A549 (cell line): ENCODE data around the gene TXNDC2. TPM values are rescaled to one million over a fixed set of nuclear protein-coding genes. Genes with fewer than 3 reads are reported as not detected.

ENCODE experiments used
- ATAC-seq, 2 experiments: fragments of 200-7000 bp in 1 of 2; fragments of >200 bp in 1 of 2; cut with Nextera tagmentation in 1 of 2; cut with Tn5 transposase in 1 of 2; 3 replicates each; pipeline versions ENCODE4 v1.8.0 to v1.9.1; 2018 to 2020; ENCODE audit warnings: mild to moderate bottlenecking in 1 of 2, moderate library complexity in 1 of 2
- CTCF ChIA-PET: fragments of 300-600 bp; sonication (Branson Sonifier 250); formaldehyde crosslinking; extraction: SDS; loops from one replicate; lab custom pipeline; 2021; ENCODE audit warnings: antibody characterized with exemption, inconsistent platforms; lab: Yijun Ruan, JAX
- POLR2A ChIA-PET: fragments of 350-600 bp; formaldehyde crosslinking; extraction: SDS; loops from one replicate; lab custom pipeline; 2021; ENCODE audit warnings: antibody characterized with exemption, inconsistent platforms; lab: Yijun Ruan, JAX
- DNase-seq, 2 experiments: peaks; one replicate each; pipeline versions ENCODE4 v3.0.0 to v3.0.0-alpha.2; 2011 to 2016; ENCODE audit warnings: low read depth in 1 of 2, low spot score in 1 of 2
- FAIRE-seq: peaks from 2 replicates; lab custom pipeline; 2011; peaks lifted over from hg19 to GRCh38; lab: Jason Lieb, UNC
- H3K27ac ChIP-seq, 2 experiments: fragments of >200 bp; sonication (Bioruptor Twin); formaldehyde crosslinking; 3 replicates each; pipeline ENCODE4 v1.5.1; 2016 to 2017
- H3K4me1 ChIP-seq: fragments of >200 bp; sonication (Bioruptor Twin); formaldehyde crosslinking; 3 replicates; pipeline ENCODE4 v1.6.1; 2016
- H3K4me2 ChIP-seq: fragments of >200 bp; sonication (Bioruptor Twin); formaldehyde crosslinking; 3 replicates; pipeline ENCODE4 v1.6.1; 2016
- H3K4me3 ChIP-seq: fragments of >200 bp; sonication (Bioruptor Twin); formaldehyde crosslinking; 3 replicates; pipeline ENCODE4 v1.5.1; 2016
- H3K9me3 ChIP-seq: fragments of >200 bp; sonication (Bioruptor Twin); formaldehyde crosslinking; 3 replicates; pipeline ENCODE4 v1.6.1; 2016
- BHLHE40 ChIP-seq: IDR thresholded peaks from 2 replicates; pipeline ENCODE4 v1.6.1; 2012; ENCODE audit warnings: low read depth, low read length, inconsistent platforms
- CBX2 ChIP-seq: fragments of 200-600 bp; sonication (generic); IDR thresholded peaks from 2 replicates; pipeline ENCODE4 v1.6.1; 2016; ENCODE audit warnings: low read depth, mild to moderate bottlenecking, borderline replicate concordance
- CBX8 ChIP-seq: fragments of 200-600 bp; sonication (generic); IDR thresholded peaks from 2 replicates; pipeline ENCODE4 v1.6.1; 2016
- CHD4 ChIP-seq: fragments of 200-600 bp; sonication (generic); IDR thresholded peaks from 2 replicates; pipeline ENCODE4 v1.6.1; 2016; ENCODE audit warnings: antibody characterized with exemption, mild to moderate bottlenecking, borderline replicate concordance
- CTCF ChIP-seq: fragments of >200 bp; sonication (Bioruptor Twin); formaldehyde crosslinking; IDR thresholded peaks from 3 replicates; pipeline ENCODE4 v1.5.1; 2016
- EHF ChIP-seq: fragments of 250-450 bp; sonication (Bioruptor Pico); IDR thresholded peaks from 2 replicates; pipeline ENCODE4 v1.5.0; 2020; ENCODE audit warnings: mild to moderate bottlenecking
- ELK1 ChIP-seq: fragments of 150-350 bp; IDR thresholded peaks from 2 replicates; pipeline ENCODE4 v1.6.1; 2014; ENCODE audit warnings: low read depth, mild to moderate bottlenecking, low read length
- ESRRA ChIP-seq: fragments of 150-350 bp; IDR thresholded peaks from 2 replicates; pipeline ENCODE4 v1.6.1; 2014; ENCODE audit warnings: mild to moderate bottlenecking, low read length, borderline replicate concordance
- FOSL2 ChIP-seq, 2 experiments: fragments of 450-650 bp in 1 of 2; fragments of >200 bp in 1 of 2; sonication (Bioruptor Twin) in 1 of 2; formaldehyde crosslinking; IDR thresholded peaks; 2 replicates each; pipeline versions ENCODE4 v1.5.0 to v1.6.1; 2016 to 2020; ENCODE audit warnings: mild to moderate bottlenecking in 1 of 2, moderate library complexity in 1 of 2
- FOXS1 ChIP-seq: fragments of 250-450 bp; sonication (Bioruptor Pico); IDR thresholded peaks from 2 replicates; pipeline ENCODE4 v1.5.0; 2020; ENCODE audit warnings: mild to moderate bottlenecking, moderate library complexity
- GATA3 ChIP-seq: IDR thresholded peaks from 2 replicates; pipeline ENCODE4 v1.6.1; 2012; ENCODE audit warnings: borderline replicate concordance
- HES2 ChIP-seq: fragments of >200 bp; sonication (Bioruptor Twin); formaldehyde crosslinking; IDR thresholded peaks from 2 replicates; pipeline ENCODE4 v1.6.1; 2016
- HMGXB4 ChIP-seq: fragments of 250-450 bp; sonication (Bioruptor Pico); IDR thresholded peaks from 2 replicates; pipeline ENCODE4 v1.5.0; 2021; ENCODE audit warnings: mild to moderate bottlenecking, moderate library complexity, borderline replicate concordance
- HOXA7 ChIP-seq: fragments of 250-450 bp; sonication (Bioruptor Pico); IDR thresholded peaks from 2 replicates; pipeline ENCODE4 v1.5.0; 2020; ENCODE audit warnings: mild to moderate bottlenecking, moderate library complexity
- JUN ChIP-seq, 2 experiments: fragments of >200 bp; sonication (Bioruptor Twin); formaldehyde crosslinking; IDR thresholded peaks; 2 replicates in 1 of 2; 3 replicates in 1 of 2; pipeline ENCODE4 v1.6.1; 2016 to 2017
- JUNB ChIP-seq: fragments of >200 bp; sonication (Bioruptor Twin); formaldehyde crosslinking; IDR thresholded peaks from 2 replicates; pipeline ENCODE4 v1.6.1; 2016
- MYC ChIP-seq: IDR thresholded peaks from 2 replicates; pipeline ENCODE4 v1.6.1; 2012; ENCODE audit warnings: mild to moderate bottlenecking, inconsistent platforms, low read length, improper control_type of control experiment, borderline replicate concordance
- POLR2AphosphoS2 ChIP-seq: conservative IDR thresholded peaks from 2 replicates; pipeline ENCODE4 v1.6.1; 2012; ENCODE audit warnings: low read length, improper control_type of control experiment, inconsistent platforms
- RAD21 ChIP-seq, 2 experiments: fragments of >200 bp in 1 of 2; sonication (Bioruptor Twin) in 1 of 2; formaldehyde crosslinking in 1 of 2; IDR thresholded peaks in 1 of 2; conservative IDR thresholded peaks in 1 of 2; 2 replicates in 1 of 2; 3 replicates in 1 of 2; pipeline ENCODE4 v1.6.1; 2012 to 2018; ENCODE audit warnings: inconsistent platforms in 1 of 2
- RCOR1 ChIP-seq: fragments of 150-350 bp; IDR thresholded peaks from 2 replicates; pipeline ENCODE4 v1.6.1; 2014; ENCODE audit warnings: antibody characterized with exemption, low read length, low read depth
- RFX5 ChIP-seq: fragments of 450-650 bp; IDR thresholded peaks from 2 replicates; pipeline ENCODE4 v1.7.1; 2014; ENCODE audit warnings: antibody characterized with exemption, mild to moderate bottlenecking, moderate library complexity
- TFCP2L1 ChIP-seq: fragments of 250-450 bp; sonication (Bioruptor Pico); IDR thresholded peaks from 2 replicates; pipeline ENCODE4 v1.5.0; 2021; ENCODE audit warnings: mild to moderate bottlenecking
- USF2 ChIP-seq: fragments of 450-650 bp; IDR thresholded peaks from 2 replicates; pipeline ENCODE4 v1.6.1; 2014; ENCODE audit warnings: antibody characterized with exemption
- ZC3H11A ChIP-seq: fragments of 450-650 bp; IDR thresholded peaks from 2 replicates; pipeline ENCODE4 v1.6.1; 2014; ENCODE audit warnings: antibody characterized with exemption, mild to moderate bottlenecking
- ZFP36 ChIP-seq: fragments of 450-650 bp; IDR thresholded peaks from 2 replicates; pipeline ENCODE4 v1.6.1; 2014; ENCODE audit warnings: borderline replicate concordance; ENCODE audit not compliant: partially characterized antibody
- ZSCAN20 ChIP-seq: fragments of 250-450 bp; sonication (Bioruptor Pico); IDR thresholded peaks from 2 replicates; pipeline ENCODE4 v1.8.0; 2022; ENCODE audit warnings: mild to moderate bottlenecking, moderate library complexity
- WGBS: methylation state at CpG from one replicate; pipeline ENCODE4 v1.1.6; 2017; ENCODE audit errors: missing lambda C conversion rate; 5-methylcytosine and 5-hydroxymethylcytosine counted together
- polyA plus RNA-seq, 4 experiments: library from polyadenylated mRNA; depleted of rRNA in 3 of 4; stranded (reverse); fragments of >200 nt; fragmentation: RNase III in 1 of 4; extraction: RNeasy Plus Mini Kit Qiagen cat#74134 plus additional on column Dnase treatment in 1 of 4; gene quantifications; 2 replicates in 3 of 4; 3 replicates in 1 of 4; pipeline ENCODE4 v1.2.3, GENCODE V29; 2011 to 2017

The TXNDC2 gene
- polyA plus RNA-seq, 2 of the 4 experiments (the other 2 are of a cell fraction) = 0.06 to 0.16 TPM

- ATAC-seq (no peak), DNase-seq (no peak)
- POLR2A ChIA-PET = no interaction called here
- 74% methylated on average over 5 of the region's 5 CpGs for WGBS
- peak overlapping the region; percentile 34; the same call in 2 of the 3 replicates for H3K4me2 ChIP-seq
- H3K9me3 ChIP-seq = no peaks in the 10 kb centered on the region
- no peak overlapping the region for H3K27ac ChIP-seq
- TF ChIP-seq EHF (CRISPR knock-in tag) (no peak), CBX2 (no peak), RFX5 (no peak), BHLHE40 (no peak), HOXA7 (CRISPR knock-in tag) (no peak), POLR2AphosphoS2 (no peak), GATA3 (no peak), JUNB (no peak), CHD4 (no peak), HMGXB4 (CRISPR knock-in tag) (no peak), ELK1 (no peak), USF2 (no peak), HES2 (no peak), ZSCAN20 (CRISPR knock-in tag) (no peak), RAD21 (conservative IDR thresholded peaks at IDR 0.05 in 1 of 2, IDR thresholded peaks at IDR 0.05 in 1 of 2) (no peak), FOSL2 (IDR thresholded peaks at IDR 0.05) (no peak), FOSL2 (CRISPR knock-in tag; IDR thresholded peaks at IDR 0.05) (no peak), JUN (IDR thresholded peaks at IDR 0.05) (no peak), ESRRA (no peak), FOXS1 (CRISPR knock-in tag) (no peak)
- TF ChIP-seq, all 56 proteins: peak for 0
- peaks cover 82% of the 10 kb centered on the region for H3K4me1 ChIP-seq
- CTCF ChIA-PET = interaction anchor here (1.5 kb wide), 1 partner anchor 14 kb away, joined by 3 read pairs; no protein-coding TSS in a partner anchor
- no peak overlapping the region for H3K4me3 ChIP-seq
- no peak for FAIRE-seq
Observed at GRCh38 chr18:9928646-9929259, 43.0 kb downstream of the TXNDC2 start.

- no peaks in the 10 kb centered on the region for H3K9me3 ChIP-seq
- CTCF ChIA-PET = interaction anchor here (0.8 kb wide), 1 partner anchor 58 kb away, joined by 3 read pairs; no protein-coding TSS in a partner anchor
- H3K27ac ChIP-seq = no peak overlapping the region
- WGBS = 85% methylated on average over 3 of the region's 3 CpGs
- FAIRE-seq (no peak), ATAC-seq (no peak)
- peaks cover 74% of the 10 kb centered on the region for H3K4me1 ChIP-seq
- no peak overlapping the region for H3K4me3 ChIP-seq
- TF ChIP-seq CHD4 (no peak), HOXA7 (CRISPR knock-in tag) (no peak), RCOR1 (no peak), CTCF (no peak), MYC (no peak), EHF (CRISPR knock-in tag) (no peak), TFCP2L1 (CRISPR knock-in tag) (no peak), ZFP36 (no peak), ZC3H11A (no peak), CBX8 (no peak)
- TF ChIP-seq, all 56 proteins: peak for 0
- no peak overlapping the region for H3K4me2 ChIP-seq
- no peak for DNase-seq
- POLR2A ChIA-PET = no interaction called here
Observed at GRCh38 chr18:9930299-9930884, 44.6 kb downstream of the TXNDC2 start.
